Hepatocyte (in vitro differentiated cells): Measurements from ENCODE around the gene TMCC1. TPM values are rescaled to one million over a fixed set of nuclear protein-coding genes. Genes with fewer than 3 reads are reported as not detected.

Experiments
- DNase-seq: peaks from one replicate; pipeline ENCODE4 v3.0.0-alpha.2; 2016; ENCODE audit warnings: low spot score
- H2AFZ ChIP-seq: fragments of 200-600 bp; sonication (generic); 2 replicates; pipeline ENCODE4 v1.6.0; 2016; ENCODE audit warnings: antibody characterized with exemption, mild to moderate bottlenecking
- H3K27ac ChIP-seq: fragments of 200-600 bp; sonication (generic); 2 replicates; pipeline ENCODE4 v1.5.1; 2016; ENCODE audit warnings: mild to moderate bottlenecking
- H3K27me3 ChIP-seq: fragments of 200-600 bp; sonication (generic); 2 replicates; pipeline ENCODE4 v1.6.1; 2016
- H3K36me3 ChIP-seq: fragments of 200-600 bp; sonication (generic); replicated peaks from 2 replicates; pipeline ENCODE4 v1.5.1; 2016; ENCODE audit warnings: low read depth; ENCODE audit not compliant: insufficient read depth
- H3K4me1 ChIP-seq: fragments of 200-600 bp; sonication (generic); 2 replicates; pipeline ENCODE4 v1.5.1; 2016; ENCODE audit warnings: mild to moderate bottlenecking, moderate library complexity; ENCODE audit not compliant: insufficient read depth
- H3K4me2 ChIP-seq: fragments of 200-600 bp; sonication (generic); 2 replicates; pipeline ENCODE4 v1.6.0; 2016
- H3K4me3 ChIP-seq: fragments of 200-600 bp; sonication (generic); 2 replicates; pipeline ENCODE4 v1.5.1; 2016; ENCODE audit warnings: mild to moderate bottlenecking
- H3K79me2 ChIP-seq: fragments of 200-600 bp; sonication (generic); 2 replicates; pipeline ENCODE4 v1.6.0; 2017; ENCODE audit warnings: mild to moderate bottlenecking
- H3K9me2 ChIP-seq: fragments of 200-600 bp; sonication (generic); replicated peaks from 2 replicates; pipeline ENCODE4 v1.6.0; 2017; ENCODE audit warnings: mild to moderate bottlenecking; ENCODE audit not compliant: insufficient read depth
- H3K9me3 ChIP-seq: fragments of 200-600 bp; sonication (generic); 2 replicates; pipeline ENCODE4 v1.5.1; 2016; ENCODE audit warnings: low read depth, mild to moderate bottlenecking
- H4K20me1 ChIP-seq: fragments of 200-600 bp; sonication (generic); 2 replicates; pipeline ENCODE4 v1.6.0; 2016; ENCODE audit warnings: mild to moderate bottlenecking; ENCODE audit not compliant: insufficient read depth, poor library complexity, severe bottlenecking
- CTCF ChIP-seq: fragments of 200-600 bp; sonication (generic); IDR thresholded peaks from 2 replicates; pipeline ENCODE4 v1.5.1; 2016; ENCODE audit warnings: antibody characterized with exemption, mild to moderate bottlenecking; ENCODE audit not compliant: poor library complexity
- EZH2 ChIP-seq: fragments of 200-600 bp; sonication (generic); IDR thresholded peaks from 2 replicates; pipeline ENCODE4 v1.6.1; 2016; ENCODE audit warnings: antibody characterized with exemption, mild to moderate bottlenecking, borderline replicate concordance
- EZH2phosphoT487 ChIP-seq: fragments of 200-600 bp; sonication (generic); IDR thresholded peaks from one replicate; pipeline ENCODE4 v1.6.1; 2018; ENCODE audit warnings: antibody characterized with exemption, mild to moderate bottlenecking, low read depth, moderate library complexity; ENCODE audit not compliant: unreplicated experiment, severe bottlenecking
- WGBS: methylation state at CpG from one replicate; pipeline ENCODE4 v1.1.6; 2016; ENCODE audit warnings: low lambda C conversion rate; ENCODE audit errors: missing lambda C conversion rate; 5-methylcytosine and 5-hydroxymethylcytosine counted together
- polyA plus RNA-seq: library from polyadenylated mRNA; unstranded; fragments of >200 nt; fragmentation: Nextera tagmentation; extraction: Ambion mirVana; gene quantifications from 2 replicates; pipeline ENCODE4 v1.2.1, GENCODE V29; 2016
- total RNA-seq: library from RNA; depleted of rRNA; stranded (reverse); fragments of >200 nt; gene quantifications from 2 replicates; pipeline ENCODE4 v1.2.3, GENCODE V29; 2014

TMCC1 gene
- total and polyA plus RNA-seq, 2 experiments from 2014 or later, result 7.0 to 17.3 TPM

DNA sequence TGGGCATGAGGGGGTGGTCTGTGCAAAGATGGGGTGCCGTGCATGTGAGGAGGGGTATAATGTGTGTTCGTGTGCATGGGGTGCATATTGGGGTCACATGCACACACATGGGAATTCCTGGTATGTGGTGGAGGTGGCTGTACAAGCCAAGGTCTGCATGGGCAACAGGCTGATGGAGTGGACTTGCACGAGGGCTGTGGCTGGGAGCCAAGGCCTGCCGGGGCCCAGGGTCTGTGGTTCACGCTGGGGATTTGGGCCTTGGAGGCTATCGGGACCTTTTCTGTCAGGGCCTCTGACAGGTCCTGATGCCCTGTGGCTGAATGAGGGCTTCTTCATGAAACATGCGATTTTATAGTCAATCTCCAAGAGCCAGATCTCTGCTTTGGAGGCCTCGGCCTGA is 277.2 kb downstream of the TMCC1 start:
- H2AFZ ChIP-seq, result no peak overlapping the region
- DNase-seq, result no peak

GRCh38 chr3:129615751-129616281 is 277.7 kb downstream of the TMCC1 start:
- no peaks in the 10 kb centered on the region for H3K79me2 ChIP-seq
- no peaks in the 10 kb centered on the region for H3K9me3 ChIP-seq
- H3K27me3 ChIP-seq, result no peaks in the 10 kb centered on the region
- H3K27ac ChIP-seq, result no peak overlapping the region
- no peak overlapping the region for H2AFZ ChIP-seq
- no peaks in the 10 kb centered on the region for H4K20me1 ChIP-seq
- 93% methylated on average over 8 of the region's 8 CpGs for WGBS
- TF ChIP-seq EZH2phosphoT487 (no peak), CTCF (no peak)
- peaks cover 7% of the 10 kb centered on the region for H3K4me1 ChIP-seq
- H3K36me3 ChIP-seq, result no peaks in the 10 kb centered on the region
- H3K4me2 ChIP-seq, result no peak overlapping the region
- H3K9me2 ChIP-seq, result no peaks in the 10 kb centered on the region
- H3K4me3 ChIP-seq, result no peak overlapping the region
- DNase-seq, result no peak

More for the DNA sequence above, 277.2 kb downstream of the TMCC1 start:
- Histone ChIP-seq H3K4me2 (no peak overlapping the region), H3K79me2 (no peaks in the 10 kb centered on the region), H4K20me1 (no peaks in the 10 kb centered on the region), H3K9me3 (no peaks in the 10 kb centered on the region), H3K27ac (no peak overlapping the region), H3K9me2 (no peaks in the 10 kb centered on the region), H3K36me3 (no peaks in the 10 kb centered on the region), H3K4me3 (no peak overlapping the region), H3K4me1 (peaks cover 7% of the 10 kb centered on the region), H3K27me3 (no peaks in the 10 kb centered on the region)
- TF ChIP-seq CTCF, result no peak
- no peak for TF ChIP-seq EZH2
- no peak for TF ChIP-seq EZH2phosphoT487
- 87% methylated on average over 8 of the region's 8 CpGs for WGBS

GRCh38 chr3:129614927-129615363 is 278.6 kb downstream of the TMCC1 start:
- Histone ChIP-seq H3K27ac (no peak overlapping the region), H2AFZ (no peak overlapping the region), H3K79me2 (no peaks in the 10 kb centered on the region), H3K4me1 (peaks cover 7% of the 10 kb centered on the region), H3K4me3 (no peak overlapping the region), H4K20me1 (no peaks in the 10 kb centered on the region), H3K9me3 (no peaks in the 10 kb centered on the region), H3K4me2 (no peak overlapping the region), H3K27me3 (no peaks in the 10 kb centered on the region), H3K36me3 (no peaks in the 10 kb centered on the region), H3K9me2 (no peaks in the 10 kb centered on the region)
- DNase-seq, result no peak
- TF ChIP-seq EZH2 (no peak), EZH2phosphoT487 (no peak), CTCF (no peak)
- 76% methylated on average over 5 of the region's 5 CpGs for WGBS

DNA sequence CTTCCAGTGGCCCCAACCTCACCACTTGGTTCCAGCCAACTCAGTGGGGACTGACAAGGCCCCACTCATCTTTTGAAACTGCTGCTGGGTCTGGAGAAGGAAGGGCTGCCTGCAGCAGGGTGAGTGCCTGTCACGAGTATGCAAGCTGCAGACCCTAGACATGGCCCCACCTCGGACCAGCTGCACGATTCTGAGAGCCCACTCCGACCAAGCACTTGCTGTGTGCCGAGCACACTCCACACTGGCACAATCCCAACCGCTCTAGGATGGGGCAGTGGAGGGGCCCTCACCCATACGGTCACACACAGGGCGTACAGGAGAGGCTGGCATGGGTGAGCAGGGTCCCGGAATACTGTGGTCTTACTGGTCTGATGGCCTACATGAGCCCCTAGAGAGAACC is 279.1 kb downstream of the TMCC1 start:
- no peak for TF ChIP-seq EZH2
- TF ChIP-seq CTCF, result no peak
- no peak for TF ChIP-seq EZH2phosphoT487
- no peak overlapping the region for H2AFZ ChIP-seq
- WGBS, result 90% methylated on average over 9 of the region's 9 CpGs

More for the DNA sequence above, 279.1 kb downstream of the TMCC1 start:
- Histone ChIP-seq H3K9me3 (no peaks in the 10 kb centered on the region), H3K4me3 (no peak overlapping the region), H3K27ac (no peak overlapping the region), H3K36me3 (no peaks in the 10 kb centered on the region), H4K20me1 (no peaks in the 10 kb centered on the region), H3K4me1 (peaks cover 7% of the 10 kb centered on the region), H3K27me3 (no peaks in the 10 kb centered on the region), H3K9me2 (no peaks in the 10 kb centered on the region), H3K4me2 (no peak overlapping the region), H3K79me2 (no peaks in the 10 kb centered on the region)
- no peak for DNase-seq
